ENCODE measurements around the gene CNTLN.

CNTLN gene

DNA sequence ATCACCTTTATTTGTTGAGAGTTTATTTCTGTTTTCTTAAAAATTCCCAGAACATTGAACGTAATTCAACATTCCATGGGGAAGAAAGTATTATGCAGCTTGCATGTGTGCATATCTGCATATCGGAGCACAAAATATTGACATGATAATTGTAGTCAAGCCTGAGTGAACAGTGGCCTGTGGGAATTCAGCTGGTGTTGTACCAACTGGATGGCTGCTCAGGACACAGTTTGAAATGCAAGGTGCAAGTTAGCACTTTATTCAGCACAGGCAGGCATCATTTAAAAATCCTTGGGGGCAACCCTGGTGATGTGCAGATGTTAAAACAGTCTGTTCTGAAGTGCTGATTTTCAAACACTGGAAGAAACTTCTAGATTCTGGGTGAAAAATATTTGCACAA, 82.4 kb downstream of the CNTLN start:
- H3K27ac ChIP-seq: no peak overlapping the region
- DNase-seq: no peak
- no peaks in the 10 kb centered on the region for H3K4me1 ChIP-seq
- no peaks in the 10 kb centered on the region for H3K36me3 ChIP-seq
- peaks cover 0 to 14% (median 0%) of the 10 kb centered on the region in 3 donors for H3K9me3 ChIP-seq
- no peaks in the 10 kb centered on the region for H3K27me3 ChIP-seq
- TF ChIP-seq, protein P1, sequence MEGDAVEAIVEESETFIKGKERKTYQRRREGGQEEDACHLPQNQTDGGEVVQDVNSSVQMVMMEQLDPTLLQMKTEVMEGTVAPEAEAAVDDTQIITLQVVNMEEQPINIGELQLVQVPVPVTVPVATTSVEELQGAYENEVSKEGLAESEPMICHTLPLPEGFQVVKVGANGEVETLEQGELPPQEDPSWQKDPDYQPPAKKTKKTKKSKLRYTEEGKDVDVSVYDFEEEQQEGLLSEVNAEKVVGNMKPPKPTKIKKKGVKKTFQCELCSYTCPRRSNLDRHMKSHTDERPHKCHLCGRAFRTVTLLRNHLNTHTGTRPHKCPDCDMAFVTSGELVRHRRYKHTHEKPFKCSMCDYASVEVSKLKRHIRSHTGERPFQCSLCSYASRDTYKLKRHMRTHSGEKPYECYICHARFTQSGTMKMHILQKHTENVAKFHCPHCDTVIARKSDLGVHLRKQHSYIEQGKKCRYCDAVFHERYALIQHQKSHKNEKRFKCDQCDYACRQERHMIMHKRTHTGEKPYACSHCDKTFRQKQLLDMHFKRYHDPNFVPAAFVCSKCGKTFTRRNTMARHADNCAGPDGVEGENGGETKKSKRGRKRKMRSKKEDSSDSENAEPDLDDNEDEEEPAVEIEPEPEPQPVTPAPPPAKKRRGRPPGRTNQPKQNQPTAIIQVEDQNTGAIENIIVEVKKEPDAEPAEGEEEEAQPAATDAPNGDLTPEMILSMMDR (IDR thresholded peaks at IDR 0.05): no peak
- no peak overlapping the region for H3K4me3 ChIP-seq
- intact Hi-C loops (cut with DNase I; ENCODE audit: low total_unique reads): no loop called here

DNA sequence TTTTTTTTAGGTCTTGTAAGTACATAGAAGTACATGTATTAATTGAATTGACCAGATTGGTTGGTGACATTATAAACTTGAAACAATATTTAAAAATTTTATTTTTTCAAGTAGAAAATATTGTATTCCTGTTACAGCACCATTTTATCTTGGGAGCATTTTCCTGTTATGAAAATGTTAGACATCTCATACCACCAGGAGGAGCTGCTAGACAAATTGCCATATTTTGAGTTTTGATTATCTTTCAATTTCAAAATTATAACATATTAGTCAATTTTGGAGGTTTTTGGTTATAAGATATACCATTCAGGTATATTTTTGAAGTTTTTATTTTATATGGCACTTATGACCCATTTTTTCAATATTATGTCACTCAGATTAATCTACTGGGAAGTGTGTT, 84.4 kb downstream of the CNTLN start:
- no peak overlapping the region for H3K27ac ChIP-seq

DNA sequence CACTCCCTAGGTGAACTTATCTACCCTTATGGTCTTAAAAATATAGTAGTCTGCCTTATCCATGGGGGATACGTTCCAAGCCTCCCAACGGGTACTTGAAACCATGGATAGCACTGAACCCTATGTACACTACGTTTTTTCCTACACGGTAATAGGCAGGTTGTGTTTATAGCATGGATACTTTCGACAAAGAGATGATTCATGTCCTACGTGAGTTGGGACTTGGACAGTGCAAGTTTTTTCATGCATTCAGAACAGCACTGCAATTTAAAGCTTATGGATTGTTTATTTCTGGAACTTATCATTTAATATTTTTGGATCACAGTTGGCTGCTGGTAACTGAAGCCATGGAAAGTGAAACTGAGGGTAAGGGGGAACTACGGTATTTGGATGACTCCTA, 88.1 kb downstream of the CNTLN start:
- Histone ChIP-seq H3K9me3 (no peaks in the 10 kb centered on the region), H3K27ac (no peak overlapping the region), H3K4me3 (no peak overlapping the region), H3K4me1 (no peaks in the 10 kb centered on the region), H3K27me3 (no peaks in the 10 kb centered on the region), H3K36me3 (peaks cover 0 to 7% (median 0%) of the 10 kb centered on the region in 3 donors)
- no peak for DNase-seq
- intact Hi-C loops (cut with DNase I; ENCODE audit: low total_unique reads): no loop called here
- TF ChIP-seq, protein P1 (IDR thresholded peaks at IDR 0.05): no peak

More for the DNA sequence above, 84.4 kb downstream of the CNTLN start:
- DNase-seq: no peak
- H3K4me1 ChIP-seq: no peaks in the 10 kb centered on the region
- no peaks in the 10 kb centered on the region for H3K36me3 ChIP-seq
- TF ChIP-seq, protein P1 (IDR thresholded peaks at IDR 0.05): no peak
- no peak overlapping the region for H3K4me3 ChIP-seq
- intact Hi-C loops (cut with DNase I; ENCODE audit: low total_unique reads): no loop called here
- no peaks in the 10 kb centered on the region for H3K27me3 ChIP-seq
- peaks cover 0 to 4% (median 0%) of the 10 kb centered on the region in 3 donors for H3K9me3 ChIP-seq

DNA sequence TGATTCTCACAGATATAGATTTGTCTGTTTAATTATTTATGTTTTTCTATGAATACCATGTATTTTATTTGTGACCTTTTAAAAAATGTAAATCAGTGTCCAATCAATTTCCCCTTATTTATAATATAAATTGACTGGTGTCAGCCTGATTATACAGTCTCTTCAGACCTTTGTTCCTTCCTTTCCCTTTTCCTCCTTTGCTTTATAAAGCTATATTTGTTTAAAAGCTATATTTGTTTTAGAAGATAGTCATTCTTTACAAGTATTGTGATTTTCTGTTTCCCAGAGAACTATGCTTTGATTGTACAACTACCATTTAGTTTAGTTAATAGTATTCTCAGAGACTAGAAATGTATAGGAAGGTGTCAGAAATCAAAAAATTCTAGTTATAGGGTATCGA, 90.6 kb downstream of the CNTLN start:
- H3K9me3 ChIP-seq: no peaks in the 10 kb centered on the region
- DNase-seq: no peak
- no peak overlapping the region for H3K27ac ChIP-seq
- H3K4me1 ChIP-seq: no peaks in the 10 kb centered on the region
- intact Hi-C loops (cut with DNase I; ENCODE audit: low total_unique reads): no loop called here
- H3K4me3 ChIP-seq: no peak overlapping the region
- no peaks in the 10 kb centered on the region for H3K27me3 ChIP-seq
- TF ChIP-seq, protein P1 (IDR thresholded peaks at IDR 0.05): no peak
- H3K36me3 ChIP-seq: peaks cover 0 to 7% (median 0%) of the 10 kb centered on the region in 3 donors

DNA sequence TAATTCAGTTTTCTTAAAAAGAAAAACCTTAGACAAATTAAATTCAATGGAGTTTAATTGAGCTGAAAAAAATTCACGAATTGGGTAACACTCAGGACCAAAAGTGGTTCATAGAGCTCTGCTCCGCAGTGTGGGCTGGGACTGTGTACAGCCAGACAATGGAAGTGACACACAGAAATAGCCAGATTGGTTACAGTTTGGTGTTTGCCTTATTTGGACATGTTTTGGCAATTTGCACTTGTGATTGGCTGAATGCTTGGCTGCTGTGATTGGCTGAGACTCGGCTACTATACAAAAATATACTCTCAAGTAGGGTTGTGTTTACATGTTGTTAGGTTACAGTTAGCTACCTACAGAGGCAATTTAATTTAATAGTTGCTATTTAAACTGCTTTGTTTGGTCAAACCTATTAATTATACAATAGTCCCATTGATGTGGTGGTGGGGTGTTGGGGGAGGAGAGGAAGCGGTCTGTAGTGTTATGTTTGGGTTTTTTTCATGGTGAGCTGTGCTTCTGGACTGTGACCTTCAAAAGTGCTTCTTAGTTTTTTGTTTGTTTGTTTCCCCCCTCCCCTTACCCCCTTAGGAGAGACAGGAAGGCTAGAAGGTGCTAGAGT, 95.2 kb downstream of the CNTLN start:
- intact Hi-C loops (cut with DNase I; ENCODE audit: low total_unique reads): no loop called here
- TF ChIP-seq, protein P1 (IDR thresholded peaks at IDR 0.05): no peak
- no peak for DNase-seq
- Histone ChIP-seq H3K27ac (no peak overlapping the region), H3K9me3 (no peaks in the 10 kb centered on the region), H3K4me3 (no peak overlapping the region), H3K36me3 (peaks cover 0 to 7% (median 0%) of the 10 kb centered on the region in 3 donors), H3K4me1 (no peaks in the 10 kb centered on the region), H3K27me3 (no peaks in the 10 kb centered on the region)

DNA sequence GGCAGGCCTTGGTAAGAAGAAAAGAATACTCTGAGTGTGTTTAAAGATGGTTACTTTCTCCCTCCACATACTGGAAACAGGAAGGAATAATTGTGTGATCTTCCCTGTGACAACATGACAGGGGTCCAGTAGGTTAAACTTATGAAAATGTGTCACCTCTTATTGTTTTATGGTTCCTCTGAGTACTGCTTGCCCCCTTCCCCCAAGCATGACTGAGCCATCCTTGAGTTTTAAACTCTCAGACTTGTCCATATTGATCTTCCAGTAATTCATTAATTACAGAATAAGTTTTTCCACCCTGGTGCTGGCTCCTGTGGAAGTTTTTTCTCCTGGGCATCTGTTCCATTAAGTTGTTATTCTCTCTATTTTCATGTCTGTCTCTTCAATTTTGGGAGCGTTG, 95.8 kb downstream of the CNTLN start:
- no peak overlapping the region for H3K27ac ChIP-seq
- DNase-seq: no peak
- no peaks in the 10 kb centered on the region for H3K4me1 ChIP-seq
- TF ChIP-seq, protein P1 (IDR thresholded peaks at IDR 0.05): no peak
- H3K9me3 ChIP-seq: no peaks in the 10 kb centered on the region
- intact Hi-C loops (cut with DNase I; ENCODE audit: low total_unique reads): no loop called here
- H3K4me3 ChIP-seq: no peak overlapping the region
- H3K36me3 ChIP-seq: peaks cover 0 to 7% (median 0%) of the 10 kb centered on the region in 3 donors
- no peaks in the 10 kb centered on the region for H3K27me3 ChIP-seq

All from tibial artery (tissue), 4 donors.